HEK293 (cell line): ENCODE measurements around the gene PLEKHB2.
A peak's percentile ranks its signal among the peaks of the same experiment; 100 is the strongest.
"Not testable (repeated sequence)": the region's sequence is repeated elsewhere in the genome, so short reads cannot be mapped to it uniquely, and the experiment has no call there.

ENCODE experiments used
- CTCF ChIA-PET: fragments of 350-600 bp; formaldehyde crosslinking; extraction: SDS; loops from one replicate; lab custom pipeline; 2021; ENCODE audit warnings: antibody characterized with exemption; lab: Yijun Ruan, JAX
- POLR2A ChIA-PET: fragments of 300-600 bp; formaldehyde crosslinking; extraction: SDS; loops from one replicate; lab custom pipeline; 2020; ENCODE audit warnings: antibody characterized with exemption, inconsistent platforms; lab: Yijun Ruan, JAX
- H3K27ac ChIP-seq: fragments of 200-500 bp; sonication (Bioruptor generic); 2 replicates; pipeline ENCODE4 v1.5.1; 2014; ENCODE audit warnings: low read depth, low read length, control low read depth, inconsistent platforms; ENCODE audit errors: extremely low read depth
- H3K36me3 ChIP-seq, 2 experiments: fragments of 200-500 bp in 1 of 2; sonication (Bioruptor generic) in 1 of 2; 1 replicate in 1 of 2; 2 replicates in 1 of 2; pipeline ENCODE4 v1.5.1; 2014 to 2017; ENCODE audit warnings: inconsistent platforms in 2 of 2, low read length in 2 of 2; ENCODE audit not compliant: control insufficient read depth in 2 of 2, insufficient read depth in 1 of 2
- H3K4me1 ChIP-seq: fragments of 200-500 bp; sonication (Bioruptor generic); 2 replicates; pipeline ENCODE4 v1.5.1; 2014; ENCODE audit warnings: mild to moderate bottlenecking, low read length, inconsistent platforms; ENCODE audit not compliant: control insufficient read depth, insufficient read depth
- H3K4me3 ChIP-seq: 2 replicates; pipeline ENCODE4 v1.5.1; 2011; ENCODE audit warnings: low read depth, mild to moderate bottlenecking, control low read depth, low read length, moderate library complexity
- H3K9me3 ChIP-seq: fragments of 200-500 bp; sonication (Bioruptor generic); 2 replicates; pipeline ENCODE4 v1.5.1; 2014; ENCODE audit warnings: low read depth, low read length, inconsistent platforms; ENCODE audit not compliant: control insufficient read depth, insufficient read depth
- ZBTB11 ChIP-seq: fragments of 450-650 bp; formaldehyde crosslinking; conservative IDR thresholded peaks from 2 replicates; pipeline ENCODE4 v1.5.1; 2016; ENCODE audit warnings: low read depth, missing biosample characterization, missing genetic modification characterization
- ZBTB8A ChIP-seq: fragments of 450-650 bp; formaldehyde crosslinking; IDR thresholded peaks from 2 replicates; pipeline ENCODE4 v1.5.1; 2016; ENCODE audit warnings: missing biosample characterization, missing genetic modification characterization
- ZNF140 ChIP-seq: fragments of 450-650 bp; formaldehyde crosslinking; IDR thresholded peaks from 2 replicates; pipeline ENCODE4 v1.5.1; 2016; ENCODE audit warnings: missing biosample characterization, missing genetic modification characterization
- ZNF202 ChIP-seq: fragments of 450-650 bp; formaldehyde crosslinking; IDR thresholded peaks from 2 replicates; pipeline ENCODE4 v1.5.1; 2016; ENCODE audit warnings: missing biosample characterization, missing genetic modification characterization, borderline replicate concordance
- ZNF354C ChIP-seq: fragments of 450-650 bp; formaldehyde crosslinking; IDR thresholded peaks from 2 replicates; pipeline ENCODE4 v1.5.1; 2016; ENCODE audit warnings: missing biosample characterization, missing genetic modification characterization, low read depth, borderline replicate concordance
- ZNF394 ChIP-seq: fragments of 450-650 bp; formaldehyde crosslinking; IDR thresholded peaks from 2 replicates; pipeline ENCODE4 v1.5.1; 2016; ENCODE audit warnings: missing biosample characterization, missing genetic modification characterization, mild to moderate bottlenecking, moderate library complexity, borderline replicate concordance
- ZNF426 ChIP-seq: fragments of 450-650 bp; formaldehyde crosslinking; IDR thresholded peaks from 2 replicates; pipeline ENCODE4 v1.5.1; 2017; ENCODE audit warnings: missing biosample characterization, missing genetic modification characterization, mild to moderate bottlenecking, inconsistent platforms, moderate library complexity
- ZNF433 ChIP-seq: fragments of 450-650 bp; formaldehyde crosslinking; IDR thresholded peaks from 2 replicates; pipeline ENCODE4 v1.5.1; 2016; ENCODE audit warnings: missing biosample characterization, missing genetic modification characterization, low read depth
- ZNF510 ChIP-seq: fragments of 450-650 bp; formaldehyde crosslinking; IDR thresholded peaks from 2 replicates; pipeline ENCODE4 v1.5.1; 2018; ENCODE audit warnings: mild to moderate bottlenecking, missing genetic modification characterization, missing biosample characterization; ENCODE audit not compliant: insufficient replicate concordance
- ZNF518A ChIP-seq: fragments of 450-650 bp; formaldehyde crosslinking; conservative IDR thresholded peaks from 2 replicates; pipeline ENCODE4 v1.5.1; 2016; ENCODE audit warnings: low read depth, missing biosample characterization, missing genetic modification characterization
- ZNF555 ChIP-seq: fragments of 450-650 bp; formaldehyde crosslinking; conservative IDR thresholded peaks from 2 replicates; pipeline ENCODE4 v1.5.1; 2017; ENCODE audit warnings: missing biosample characterization, mild to moderate bottlenecking, missing genetic modification characterization, inconsistent platforms
- ZNF623 ChIP-seq: fragments of 450-650 bp; formaldehyde crosslinking; IDR thresholded peaks from 2 replicates; pipeline ENCODE4 v1.5.1; 2016; ENCODE audit warnings: missing biosample characterization, missing genetic modification characterization
- ZNF654 ChIP-seq: fragments of 450-650 bp; formaldehyde crosslinking; IDR thresholded peaks from 2 replicates; pipeline ENCODE4 v1.5.1; 2016; ENCODE audit warnings: low read depth, missing biosample characterization, missing genetic modification characterization
- TF ChIP-seq, protein P1 (sequence below): fragments of 450-650 bp; formaldehyde crosslinking; IDR thresholded peaks from 2 replicates; pipeline ENCODE4 v1.5.1; 2016; ENCODE audit warnings: missing biosample characterization, missing genetic modification characterization

Gene PLEKHB2

DNA sequence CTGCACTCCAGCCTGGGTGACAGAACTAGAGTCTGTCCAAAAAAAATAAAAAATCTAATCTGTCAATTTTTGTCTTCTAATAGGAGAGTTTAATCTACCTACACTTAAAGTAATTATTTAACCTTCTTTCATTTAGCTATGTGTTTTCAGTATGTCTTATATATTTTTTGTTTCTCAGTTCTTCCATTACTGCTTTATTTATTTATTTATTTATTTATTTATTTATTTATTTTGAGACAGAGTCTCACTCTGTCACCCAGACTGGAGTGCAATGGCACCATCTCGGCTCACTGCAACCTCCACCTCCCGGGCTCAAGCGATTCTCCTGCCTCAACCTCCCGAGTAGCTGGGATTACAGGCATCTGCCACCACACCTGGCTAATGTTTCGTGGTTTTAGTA is 60.4 kb downstream of the PLEKHB2 start:
- POLR2A ChIA-PET, H3K27ac ChIP-seq: not testable (repeated sequence)
- TF ChIP-seq ZNF654 (0 out of 2 replicates have a peak, but pooled peaks have one; percentile 14), ZNF202 (tag by site-specific recombination) (peak; percentile 60; the same call in 1 of the 2 replicates), ZNF426 (tag by site-specific recombination) (peak; percentile 58), ZNF354C (tag by site-specific recombination) (0 out of 2 replicates have a peak, but pooled peaks have one; percentile 55), ZNF394 (tag by site-specific recombination) (peak; percentile 71; the same call in 1 of the 2 replicates), ZBTB11 (tag by site-specific recombination) (peak; percentile 58), ZNF623 (tag by site-specific recombination) (peak; percentile 41; the same call in 1 of the 2 replicates), ZNF510 (tag by site-specific recombination) (peak; percentile 62), ZNF433 (peak; percentile 44; the same call in 1 of the 2 replicates), ZBTB8A (tag by site-specific recombination) (0 out of 2 replicates have a peak, but pooled peaks have one; percentile 39), ZNF518A (tag by site-specific recombination) (peak; percentile 77), ZNF555 (tag by site-specific recombination) (peak; percentile 37), ZNF140 (tag by site-specific recombination) (peak; percentile 70; the same call in 1 of the 2 replicates)
- TF ChIP-seq, protein P1, sequence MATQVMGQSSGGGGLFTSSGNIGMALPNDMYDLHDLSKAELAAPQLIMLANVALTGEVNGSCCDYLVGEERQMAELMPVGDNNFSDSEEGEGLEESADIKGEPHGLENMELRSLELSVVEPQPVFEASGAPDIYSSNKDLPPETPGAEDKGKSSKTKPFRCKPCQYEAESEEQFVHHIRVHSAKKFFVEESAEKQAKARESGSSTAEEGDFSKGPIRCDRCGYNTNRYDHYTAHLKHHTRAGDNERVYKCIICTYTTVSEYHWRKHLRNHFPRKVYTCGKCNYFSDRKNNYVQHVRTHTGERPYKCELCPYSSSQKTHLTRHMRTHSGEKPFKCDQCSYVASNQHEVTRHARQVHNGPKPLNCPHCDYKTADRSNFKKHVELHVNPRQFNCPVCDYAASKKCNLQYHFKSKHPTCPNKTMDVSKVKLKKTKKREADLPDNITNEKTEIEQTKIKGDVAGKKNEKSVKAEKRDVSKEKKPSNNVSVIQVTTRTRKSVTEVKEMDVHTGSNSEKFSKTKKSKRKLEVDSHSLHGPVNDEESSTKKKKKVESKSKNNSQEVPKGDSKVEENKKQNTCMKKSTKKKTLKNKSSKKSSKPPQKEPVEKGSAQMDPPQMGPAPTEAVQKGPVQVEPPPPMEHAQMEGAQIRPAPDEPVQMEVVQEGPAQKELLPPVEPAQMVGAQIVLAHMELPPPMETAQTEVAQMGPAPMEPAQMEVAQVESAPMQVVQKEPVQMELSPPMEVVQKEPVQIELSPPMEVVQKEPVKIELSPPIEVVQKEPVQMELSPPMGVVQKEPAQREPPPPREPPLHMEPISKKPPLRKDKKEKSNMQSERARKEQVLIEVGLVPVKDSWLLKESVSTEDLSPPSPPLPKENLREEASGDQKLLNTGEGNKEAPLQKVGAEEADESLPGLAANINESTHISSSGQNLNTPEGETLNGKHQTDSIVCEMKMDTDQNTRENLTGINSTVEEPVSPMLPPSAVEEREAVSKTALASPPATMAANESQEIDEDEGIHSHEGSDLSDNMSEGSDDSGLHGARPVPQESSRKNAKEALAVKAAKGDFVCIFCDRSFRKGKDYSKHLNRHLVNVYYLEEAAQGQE (tag by site-specific recombination): peak; percentile 49; the same call in 1 of the 2 replicates
- TF ChIP-seq, all 188 proteins: peak for 14; not testable (repeated sequence) for 174
- CTCF ChIA-PET: interaction anchor here (0.6 kb wide), 2 partner anchors 194 to 427 kb away, joined by 4 read pairs; no protein-coding TSS in a partner anchor
- H3K4me3 ChIP-seq, H3K36me3 ChIP-seq, H3K4me1 ChIP-seq, H3K9me3 ChIP-seq: not testable (repeated sequence)
